ENCODE results near the gene ZNF280C.

- TF ChIP-seq, protein P1, sequence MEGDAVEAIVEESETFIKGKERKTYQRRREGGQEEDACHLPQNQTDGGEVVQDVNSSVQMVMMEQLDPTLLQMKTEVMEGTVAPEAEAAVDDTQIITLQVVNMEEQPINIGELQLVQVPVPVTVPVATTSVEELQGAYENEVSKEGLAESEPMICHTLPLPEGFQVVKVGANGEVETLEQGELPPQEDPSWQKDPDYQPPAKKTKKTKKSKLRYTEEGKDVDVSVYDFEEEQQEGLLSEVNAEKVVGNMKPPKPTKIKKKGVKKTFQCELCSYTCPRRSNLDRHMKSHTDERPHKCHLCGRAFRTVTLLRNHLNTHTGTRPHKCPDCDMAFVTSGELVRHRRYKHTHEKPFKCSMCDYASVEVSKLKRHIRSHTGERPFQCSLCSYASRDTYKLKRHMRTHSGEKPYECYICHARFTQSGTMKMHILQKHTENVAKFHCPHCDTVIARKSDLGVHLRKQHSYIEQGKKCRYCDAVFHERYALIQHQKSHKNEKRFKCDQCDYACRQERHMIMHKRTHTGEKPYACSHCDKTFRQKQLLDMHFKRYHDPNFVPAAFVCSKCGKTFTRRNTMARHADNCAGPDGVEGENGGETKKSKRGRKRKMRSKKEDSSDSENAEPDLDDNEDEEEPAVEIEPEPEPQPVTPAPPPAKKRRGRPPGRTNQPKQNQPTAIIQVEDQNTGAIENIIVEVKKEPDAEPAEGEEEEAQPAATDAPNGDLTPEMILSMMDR (IDR thresholded peaks at IDR 0.05; ENCODE audit: low read depth, low read length, missing input control) = no peak
- TF ChIP-seq MAX (IDR thresholded peaks at IDR 0.05) (no peak), GABPA (IDR thresholded peaks at IDR 0.05 in 1 of 2, conservative IDR thresholded peaks at IDR 0.05 in 1 of 2) (no peak), EGR1 (IDR thresholded peaks at IDR 0.05; ENCODE audit: low read depth in 2 of 2) (no peak), RXRA (IDR thresholded peaks at IDR 0.05) (no peak), ZBTB33 (IDR thresholded peaks at IDR 0.05) (no peak), RAD21 (IDR thresholded peaks at IDR 0.05) (no peak), YY1 (IDR thresholded peaks at IDR 0.05) (no peak), SP1 (IDR thresholded peaks at IDR 0.05) (no peak), REST (IDR thresholded peaks at IDR 0.05) (no peak), HNF4G (IDR thresholded peaks at IDR 0.05) (no peak), HNF4A (conservative IDR thresholded peaks at IDR 0.05) (no peak)
These were observed 97.1 kb downstream of the ZNF280C start, which contains the start of gene RAB33A for GRCh38 chrX:130171446-130172126.

All from liver (tissue), 3 donors.